Measurements from ENCODE around the gene BAIAP2L2.

- TF ChIP-seq CTCF (IDR thresholded peaks at IDR 0.05) (no peak), POLR2A (IDR thresholded peaks at IDR 0.05) (no peak), POLR2AphosphoS5 (IDR thresholded peaks at IDR 0.05; ENCODE audit: insufficient read depth in 1 of 2, low read depth in 1 of 2) (peak in 1 of 2 donors; percentile 65)
Measured at GRCh38 chr22:38062791-38063190, 47.7 kb downstream of the BAIAP2L2 start.
